GM18951 (cell line): ENCODE results near the gene CPT1B.
"Not testable (repeated sequence)": the region's sequence is repeated elsewhere in the genome, so short reads cannot be mapped to it uniquely, and the experiment has no call there.

Experiments used
- POLR2A ChIP-seq: IDR thresholded peaks from 4 replicates; pipeline ENCODE4 v1.6.1; 2011; ENCODE audit warnings: mild to moderate bottlenecking; ENCODE audit not compliant: insufficient read length, insufficient read depth; ENCODE audit errors: extremely low read depth
- in situ Hi-C: fragments of 300-500 bp; cut with MboI; formaldehyde crosslinking; loops from one replicate; pipeline ENCODE4 v1.12.0; 2022; ENCODE audit warnings: low sequenced_read_pairs, mixed read lengths, inconsistent platforms; ENCODE audit not compliant: unreplicated experiment

CPT1B gene

DNA sequence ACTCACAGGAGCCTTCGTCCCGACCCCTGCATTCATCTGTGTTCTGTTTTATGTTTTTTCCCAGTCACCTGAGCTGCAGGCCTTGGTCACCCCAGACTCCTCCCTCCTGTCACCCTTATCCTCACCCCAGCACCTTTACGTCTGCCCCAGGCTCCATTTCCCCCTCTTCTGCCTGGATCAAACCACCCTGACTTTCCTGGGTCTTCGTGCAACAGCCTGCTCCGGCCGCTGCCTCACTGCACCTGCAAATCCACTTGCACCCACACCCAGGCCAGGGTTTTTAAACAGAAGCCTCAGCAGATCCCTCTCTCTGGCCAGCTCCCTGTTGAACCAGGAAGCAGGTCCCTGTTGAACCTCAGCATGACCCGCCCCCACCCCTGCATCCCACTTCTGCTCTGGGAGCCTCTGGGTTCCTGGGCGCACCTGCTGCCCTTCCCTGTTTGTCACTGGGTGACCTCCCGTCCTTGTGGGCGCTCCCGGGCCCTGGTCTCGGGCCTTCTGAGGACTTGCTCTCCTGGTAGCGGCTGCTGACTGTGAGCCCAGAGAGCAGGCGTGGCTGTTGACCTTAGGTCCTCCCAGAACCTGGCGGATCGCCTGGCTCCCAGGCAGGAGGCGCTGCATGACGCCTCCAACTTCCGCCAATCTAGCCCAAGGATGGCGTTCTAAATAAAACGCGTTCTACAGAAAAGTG, 35.2 kb upstream of the CPT1B start:
- TF ChIP-seq POLR2A: no peak
- in situ Hi-C loops: no loop called here

DNA sequence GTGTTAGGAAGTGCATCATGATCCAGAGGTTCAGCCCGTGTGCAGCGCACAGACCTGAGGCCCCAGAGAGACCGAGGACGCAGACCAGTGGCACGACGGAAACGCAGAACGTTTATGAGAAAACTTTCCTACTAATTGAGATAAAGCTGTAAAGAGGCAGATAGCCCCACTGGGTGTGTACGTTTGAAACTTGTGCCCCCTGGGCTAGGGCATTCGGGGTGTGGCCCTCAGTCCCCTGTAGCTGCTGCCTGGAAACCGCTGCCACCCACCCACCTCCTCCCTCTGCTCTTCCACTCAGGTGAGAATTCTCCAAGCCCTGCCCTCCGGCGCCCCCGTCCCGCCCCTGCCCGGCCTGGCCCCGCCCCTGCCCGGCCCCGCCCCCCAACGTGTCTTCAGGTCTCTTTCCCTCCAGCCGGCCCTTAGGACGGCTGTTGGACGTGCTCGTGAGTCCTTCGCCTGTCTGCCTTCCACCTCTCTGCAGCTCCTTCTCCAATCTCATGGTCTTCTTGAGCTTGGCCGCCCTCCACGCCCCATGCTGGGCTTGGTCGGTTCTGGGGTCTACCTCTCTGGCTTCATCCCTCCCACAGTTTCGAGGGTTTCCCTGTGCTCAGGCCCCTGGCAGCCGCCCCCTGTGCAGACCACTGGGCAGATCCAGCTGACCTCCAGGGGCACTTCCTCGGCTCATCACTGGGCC, 34.4 kb upstream of the CPT1B start:
- in situ Hi-C loops: no loop called here
- no peak for TF ChIP-seq POLR2A

DNA sequence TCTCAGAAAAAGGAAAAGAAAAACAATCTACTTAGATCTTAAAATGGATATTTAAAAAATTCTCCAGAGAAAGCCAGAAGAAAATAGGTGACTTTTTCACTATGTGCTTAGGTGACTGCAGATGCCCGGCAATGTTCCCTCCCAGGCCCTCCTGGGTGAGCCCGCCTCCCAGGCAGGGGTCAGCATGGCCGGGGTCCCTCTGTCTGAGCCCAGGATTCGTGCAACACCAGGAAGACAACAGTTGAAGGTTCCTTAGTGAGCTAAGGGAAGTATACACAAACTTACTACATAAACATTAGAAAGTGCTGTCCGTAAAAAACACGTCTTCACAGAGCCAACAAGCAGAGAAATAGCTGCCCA, 33.9 kb upstream of the CPT1B start:
- TF ChIP-seq POLR2A: no peak
- in situ Hi-C loops: no loop called here

DNA sequence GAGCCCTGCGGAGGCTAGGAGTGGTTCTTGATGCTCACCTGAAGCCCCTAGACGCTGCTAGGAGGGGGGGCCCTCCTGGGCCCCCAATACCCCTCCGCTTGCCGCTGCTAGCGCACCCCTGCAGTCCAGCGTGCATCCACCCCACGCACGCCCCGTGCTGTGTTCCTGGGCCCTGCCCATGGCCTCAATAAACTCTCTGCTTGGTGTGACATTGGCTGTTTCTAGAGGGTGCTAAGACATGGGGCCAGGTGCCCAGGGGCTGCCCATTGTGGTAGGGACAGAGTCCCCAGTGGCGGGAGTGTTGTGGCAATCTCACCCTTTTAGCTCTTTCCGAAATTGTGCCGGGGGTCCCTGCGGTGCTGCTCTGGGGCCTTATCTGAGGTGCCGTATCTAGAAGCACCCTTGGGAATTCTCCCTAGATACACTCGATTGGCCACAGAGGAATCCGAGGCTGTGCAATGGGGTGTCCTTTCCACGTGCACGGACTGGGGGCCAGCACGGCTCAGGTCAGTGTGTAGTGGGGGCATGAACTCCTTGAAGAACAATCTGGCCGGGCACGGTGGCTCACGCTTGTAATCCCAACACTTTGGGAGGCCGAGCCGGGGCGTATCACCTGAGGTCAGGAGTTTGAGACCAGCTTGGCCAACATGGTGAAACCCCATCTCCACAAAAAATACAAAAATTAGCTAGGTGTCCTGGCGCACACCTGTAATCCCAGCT, 33.3 kb upstream of the CPT1B start:
- no peak for TF ChIP-seq POLR2A
- in situ Hi-C loops: no loop called here

DNA sequence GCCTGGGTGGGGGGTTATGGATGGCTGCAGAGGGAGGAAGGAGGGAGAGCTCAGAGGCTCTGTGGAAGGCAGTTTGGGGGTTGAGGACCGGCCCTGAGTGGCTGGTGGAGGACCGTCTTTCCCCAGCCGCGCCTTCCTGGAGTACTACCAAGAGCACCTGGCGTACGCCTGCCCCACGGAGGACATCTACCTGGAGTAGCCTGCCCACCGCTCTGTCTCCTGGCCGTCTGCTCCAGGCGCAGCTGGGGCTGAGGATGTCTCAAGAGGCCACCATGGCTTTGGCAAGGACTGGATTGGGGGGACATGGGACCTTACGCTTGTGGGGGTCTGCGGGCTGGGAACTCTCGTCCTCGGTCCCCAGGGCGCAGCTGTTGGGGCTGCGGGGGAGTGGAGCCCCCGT, 32.4 kb upstream of the CPT1B start:
- no peak for TF ChIP-seq POLR2A
- in situ Hi-C loops: no loop called here

DNA sequence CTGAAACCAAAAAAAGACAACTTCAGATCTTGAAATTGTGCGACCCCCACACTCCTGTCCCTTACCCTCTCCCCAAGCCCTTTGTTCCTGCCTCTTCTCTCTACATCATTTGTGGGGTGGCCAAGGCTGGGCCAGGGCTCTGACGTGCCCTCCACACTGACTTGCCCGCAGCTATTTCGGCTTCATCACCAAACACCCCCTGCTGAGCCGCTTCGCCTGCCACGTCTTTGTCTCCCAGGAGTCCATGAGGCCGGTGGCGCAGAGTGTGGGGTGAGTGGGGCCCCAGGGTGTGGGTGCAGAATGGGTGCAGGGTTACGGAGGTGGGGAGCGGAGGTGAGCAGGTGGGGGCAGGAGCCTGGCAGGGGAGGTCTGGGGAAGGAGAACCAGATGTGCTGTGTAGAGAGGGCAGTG, 31.8 kb upstream of the CPT1B start:
- no peak for TF ChIP-seq POLR2A
- in situ Hi-C loops: no loop called here

DNA sequence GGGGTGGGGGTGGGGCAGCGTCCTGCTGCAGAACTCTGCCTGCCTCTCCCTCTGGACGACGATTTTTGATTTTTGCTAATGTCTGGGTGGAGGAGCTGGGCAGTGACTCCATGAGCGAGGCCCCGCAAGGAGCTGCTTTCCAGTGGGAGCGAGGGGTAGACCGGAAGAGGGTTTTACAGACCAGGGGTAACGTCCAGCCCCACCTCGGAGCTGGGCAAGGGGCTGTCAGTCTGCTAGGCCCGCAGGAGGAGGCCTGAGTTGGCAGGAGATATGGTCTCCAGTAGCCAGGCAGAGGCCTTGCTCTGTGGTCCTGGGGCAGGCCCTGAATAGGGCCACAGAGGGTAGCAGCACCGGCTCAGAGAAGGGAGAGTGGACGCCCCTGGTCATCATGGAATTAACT, 31.4 kb upstream of the CPT1B start:
- in situ Hi-C loops: no loop called here

DNA sequence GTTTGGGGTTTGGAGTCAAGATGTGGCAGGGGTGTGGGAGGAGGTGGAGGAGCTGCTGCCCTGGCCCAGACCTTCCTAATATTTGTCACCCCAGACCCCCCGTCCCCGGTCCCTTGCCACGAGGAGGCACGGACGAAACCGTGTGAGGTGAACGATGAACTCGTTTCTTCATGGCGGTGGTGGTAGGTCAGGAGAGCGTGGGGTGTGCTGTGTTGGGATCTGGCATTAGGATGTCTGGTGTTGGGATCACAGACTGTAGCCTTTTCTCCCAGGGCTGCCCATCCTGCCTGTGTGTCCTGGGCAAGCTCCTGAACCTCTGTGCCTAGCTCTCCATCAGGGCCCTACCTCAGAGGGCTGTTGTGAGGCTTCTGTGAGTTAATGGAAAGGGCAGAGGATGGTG, 30.8 kb upstream of the CPT1B start:
- no peak for TF ChIP-seq POLR2A
- in situ Hi-C loops: no loop called here

More for the DNA sequence above, 31.4 kb upstream of the CPT1B start:
- TF ChIP-seq POLR2A: no peak

DNA sequence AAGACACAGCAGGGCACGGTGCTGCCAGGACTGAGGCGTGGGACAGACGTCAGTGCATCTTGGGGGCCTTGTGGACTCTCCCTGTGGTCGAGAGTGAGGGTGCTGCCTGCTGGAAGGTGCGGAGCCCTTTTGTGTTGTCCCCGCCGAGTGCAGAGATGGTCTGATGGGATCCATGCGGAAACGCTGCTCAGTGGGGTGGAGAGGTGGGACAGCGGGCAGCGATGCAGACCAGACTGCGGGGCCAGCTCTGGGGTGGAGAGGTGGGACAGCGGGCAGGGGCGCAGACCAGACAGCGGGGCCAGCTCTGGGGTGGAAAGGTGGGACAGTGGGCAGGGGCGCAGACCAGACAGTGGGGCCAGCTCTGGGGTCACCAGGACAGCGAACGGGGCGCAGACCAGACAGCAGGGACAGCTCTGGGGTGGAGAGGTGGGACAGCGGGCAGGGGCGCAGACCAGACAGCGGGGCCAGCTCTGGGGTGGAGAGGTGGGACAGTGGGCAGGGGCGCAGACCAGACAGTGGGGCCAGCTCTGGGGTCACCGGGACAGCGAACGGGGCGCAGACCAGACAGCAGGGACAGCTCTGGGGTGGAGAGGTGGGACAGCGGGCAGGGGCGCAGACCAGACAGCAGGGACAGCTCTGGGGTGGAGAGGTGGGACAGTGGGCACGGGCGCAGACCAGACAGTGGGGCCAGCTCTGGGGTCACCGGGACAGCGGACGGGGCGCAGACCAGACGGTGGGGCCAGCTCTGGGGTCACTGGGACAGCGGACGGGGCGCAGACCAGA, 30.0 kb upstream of the CPT1B start:
- in situ Hi-C loops: not testable (repeated sequence)

DNA sequence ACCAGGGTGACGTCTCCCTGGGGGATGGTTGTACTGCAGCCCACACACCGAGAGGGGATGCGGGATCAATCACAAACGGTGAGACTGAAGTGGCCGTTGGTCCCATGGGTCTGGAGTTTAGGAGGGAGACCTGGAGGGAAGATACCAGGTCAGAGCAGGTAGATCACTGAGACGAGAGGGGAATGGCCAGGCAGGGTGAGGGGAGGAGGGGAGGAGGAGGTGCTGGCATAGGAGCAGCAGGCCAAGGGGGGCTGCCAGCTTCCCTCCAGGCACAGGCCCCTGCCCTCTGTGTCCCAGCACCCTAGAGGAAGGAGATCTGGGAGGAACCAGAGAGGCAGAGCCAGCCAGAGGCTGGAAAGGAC, 29.4 kb upstream of the CPT1B start:
- TF ChIP-seq POLR2A: no peak
- in situ Hi-C loops: no loop called here

DNA sequence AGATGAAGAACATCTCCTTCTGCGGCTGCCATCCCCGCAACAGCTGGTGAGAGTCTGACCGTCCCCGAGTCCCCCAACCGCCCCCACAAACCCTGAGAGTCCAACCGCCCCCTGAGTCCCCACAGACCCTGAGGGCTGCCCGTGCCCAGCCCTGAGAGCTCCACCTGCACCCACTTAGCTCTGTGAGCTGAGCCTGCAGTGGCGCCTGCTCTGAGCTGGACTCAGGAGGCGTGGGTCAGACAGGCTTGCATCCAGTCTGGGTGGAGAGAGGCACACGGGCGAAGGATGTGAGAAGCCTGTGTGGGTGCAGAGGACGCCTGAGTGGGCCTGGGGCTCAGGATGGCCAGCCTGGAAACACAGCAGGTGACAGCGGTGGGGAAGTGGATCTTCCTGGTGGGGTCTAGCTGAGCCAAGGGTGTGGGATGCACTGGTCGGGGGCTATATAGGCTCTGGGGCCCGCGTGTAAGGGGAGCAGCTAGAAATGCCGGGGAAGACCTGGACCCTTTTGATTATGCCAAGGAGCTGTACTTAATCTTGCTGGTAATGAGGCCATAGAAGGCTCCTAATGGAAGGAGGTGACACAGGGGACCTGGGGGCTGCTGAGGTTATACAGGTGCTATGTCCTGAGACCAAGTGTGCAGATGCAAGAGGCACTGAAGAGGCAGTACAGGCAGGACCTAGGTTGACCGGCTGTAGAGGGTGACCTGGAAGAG, 28.9 kb upstream of the CPT1B start:
- in situ Hi-C loops: no loop called here
- TF ChIP-seq POLR2A: no peak

DNA sequence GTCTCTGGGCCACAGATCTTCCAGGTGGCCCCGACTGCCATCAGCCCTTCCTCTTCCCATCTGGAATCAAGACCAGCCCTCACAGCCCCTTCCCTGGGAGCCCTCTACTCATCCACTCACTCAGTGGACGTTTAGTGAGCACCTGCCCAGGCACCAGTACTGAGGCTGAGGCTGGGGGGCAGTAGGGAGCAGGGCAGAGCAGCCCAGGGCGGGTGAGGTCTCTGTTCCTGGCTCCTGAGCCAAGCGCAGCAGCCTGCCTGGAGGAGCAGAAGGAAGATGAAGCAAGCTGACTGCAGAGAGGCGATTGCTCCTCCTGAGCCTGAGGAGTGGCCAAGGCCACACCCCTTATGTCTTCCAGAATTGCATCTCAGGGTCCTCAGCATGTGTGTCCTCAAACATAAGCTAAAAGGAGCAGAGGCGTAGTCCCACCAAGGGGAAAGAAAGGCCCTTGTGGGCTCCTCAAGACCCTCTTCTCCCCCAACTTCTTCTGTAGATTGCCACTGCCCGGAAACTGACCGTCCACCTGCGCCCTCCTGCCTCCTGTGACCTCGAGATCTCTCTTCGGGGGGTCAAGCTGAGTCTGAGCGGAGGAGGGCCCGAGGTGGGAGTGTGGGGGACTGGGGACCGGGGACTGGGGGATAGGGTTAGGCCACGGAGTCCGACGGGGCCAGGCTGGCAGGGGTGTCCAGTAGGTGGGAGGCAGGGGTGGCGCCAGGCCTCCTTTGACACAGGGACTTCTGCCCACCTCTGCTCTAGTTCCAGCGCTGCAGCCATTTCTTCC, 28.1 kb upstream of the CPT1B start:
- TF ChIP-seq POLR2A: no peak
- in situ Hi-C loops: no loop called here

DNA sequence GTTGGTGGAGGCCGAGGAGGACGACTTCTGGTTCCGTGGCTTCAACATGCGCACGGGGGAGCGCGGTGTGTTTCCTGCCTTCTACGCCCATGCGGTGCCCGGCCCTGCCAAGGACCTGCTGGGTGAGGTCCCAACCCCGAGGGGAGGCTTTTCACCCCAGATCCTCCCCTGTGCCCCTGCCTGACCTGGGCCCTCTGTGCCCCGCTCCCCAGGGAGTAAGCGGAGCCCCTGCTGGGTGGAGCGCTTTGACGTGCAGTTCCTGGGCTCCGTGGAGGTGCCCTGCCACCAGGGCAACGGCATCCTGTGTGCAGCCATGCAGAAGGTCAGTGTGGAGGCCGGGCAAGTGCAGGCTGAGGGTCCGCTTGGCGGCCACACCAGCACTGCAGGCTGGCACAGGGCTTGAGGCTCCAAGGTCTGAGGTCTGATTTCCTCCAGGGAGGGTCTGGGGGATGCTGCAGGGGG, 27.4 kb upstream of the CPT1B start:
- in situ Hi-C loops: no loop called here
- no peak for TF ChIP-seq POLR2A
